C4-2B (cell line): Measurements from ENCODE around the gene GALNT16.

Source experiments
- H3K27ac ChIP-seq: fragments of 450-650 bp; 2 replicates; pipeline ENCODE4 v1.5.1; 2017
- CTCF ChIP-seq: fragments of 450-650 bp; conservative IDR thresholded peaks from 2 replicates; pipeline ENCODE4 v1.5.1; 2017; ENCODE audit warnings: mild to moderate bottlenecking
- ZFX ChIP-seq: fragments of 450-650 bp; IDR thresholded peaks from 2 replicates; pipeline ENCODE4 v1.6.1; 2017

Gene GALNT16

GRCh38 chr14:69325646-69326265 is 65.8 kb downstream of the GALNT16 start:
- TF ChIP-seq ZFX (no peak), CTCF (no peak)
- H3K27ac ChIP-seq = no peak overlapping the region

GRCh38 chr14:69326611-69327010 is 66.7 kb downstream of the GALNT16 start:
- TF ChIP-seq CTCF = no peak
- no peak for TF ChIP-seq ZFX
- H3K27ac ChIP-seq = no peak overlapping the region

DNA sequence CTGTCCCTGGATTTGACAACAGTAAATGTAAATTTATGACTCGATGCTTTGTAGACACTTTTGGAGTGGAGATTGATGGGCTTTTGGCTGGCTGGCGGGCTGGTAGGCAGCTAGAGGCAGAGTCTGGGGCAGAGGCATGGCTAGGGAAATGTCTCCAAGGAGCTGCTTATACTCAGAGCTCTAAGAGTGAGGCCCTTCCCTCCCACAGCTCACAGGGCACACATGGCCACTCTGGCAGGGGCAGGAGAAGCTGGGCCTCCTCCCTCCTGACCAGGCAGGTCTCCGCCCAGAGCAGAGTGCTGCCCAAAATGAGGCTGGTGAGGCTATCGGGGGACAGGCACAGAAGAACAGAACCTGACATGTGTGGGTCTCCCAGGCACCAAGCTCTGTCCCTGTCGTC is 67.5 kb downstream of the GALNT16 start:
- no peak overlapping the region for H3K27ac ChIP-seq
- no peak for TF ChIP-seq CTCF
- TF ChIP-seq ZFX = no peak

DNA sequence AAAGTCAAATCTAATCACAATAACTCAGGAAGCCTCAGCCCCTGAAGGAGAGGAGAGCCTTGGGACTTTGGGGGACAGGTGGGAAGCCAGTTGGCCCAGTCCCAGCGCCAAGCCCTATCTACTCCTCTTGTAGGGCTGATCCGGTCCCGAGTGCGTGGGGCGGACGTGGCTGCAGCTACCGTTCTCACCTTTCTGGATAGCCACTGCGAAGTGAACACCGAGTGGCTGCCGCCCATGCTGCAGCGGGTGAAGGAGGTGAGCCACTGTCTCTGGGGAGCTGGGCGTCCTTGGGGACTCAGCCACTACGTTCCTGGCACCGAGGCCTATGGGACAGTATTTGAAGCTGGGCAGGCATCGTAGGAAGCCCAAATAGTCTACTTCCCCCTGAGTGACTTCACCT is 68.4 kb downstream of the GALNT16 start:
- H3K27ac ChIP-seq = no peak overlapping the region
- TF ChIP-seq ZFX (no peak), CTCF (no peak)

DNA sequence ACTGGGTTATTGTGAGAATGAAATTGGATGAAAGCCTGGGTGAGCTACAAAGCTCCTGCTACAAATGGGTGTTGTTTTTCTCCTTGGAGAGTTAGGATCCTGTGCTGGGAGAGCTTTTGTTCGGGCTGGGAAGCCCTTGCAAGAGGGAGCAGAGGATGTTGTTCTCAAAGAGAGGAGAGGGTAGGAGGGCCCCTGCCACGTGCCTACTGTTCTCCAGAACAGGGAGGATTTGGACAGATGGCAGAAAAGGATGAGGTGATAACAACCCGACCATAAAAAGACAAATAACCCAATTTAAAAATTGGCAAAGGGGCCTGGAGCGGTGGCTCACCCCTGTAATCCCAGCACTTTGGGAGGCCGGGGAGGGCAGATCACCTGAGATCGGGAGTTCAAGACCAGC is 68.8 kb downstream of the GALNT16 start:
- no peak for TF ChIP-seq ZFX
- TF ChIP-seq CTCF = no peak
- no peak overlapping the region for H3K27ac ChIP-seq

DNA sequence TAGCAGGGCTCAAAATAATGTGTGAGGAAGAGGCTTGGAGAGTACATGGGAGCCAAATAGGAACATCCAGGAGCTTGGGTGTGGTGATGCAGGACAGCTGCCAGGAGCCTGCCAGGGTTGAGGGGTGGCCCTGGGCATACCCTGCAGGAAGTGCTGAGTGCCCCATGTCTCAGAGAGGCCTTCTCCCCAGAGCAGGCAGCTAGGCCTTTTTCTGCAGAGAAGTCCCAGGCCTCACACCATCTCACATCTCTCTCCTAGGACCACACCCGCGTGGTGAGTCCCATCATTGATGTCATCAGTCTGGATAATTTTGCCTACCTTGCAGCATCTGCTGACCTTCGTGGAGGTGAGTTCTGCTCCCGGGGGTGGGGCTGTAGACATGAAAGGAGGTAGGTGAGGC is 71.2 kb downstream of the GALNT16 start:
- no peak overlapping the region for H3K27ac ChIP-seq
- TF ChIP-seq CTCF (no peak), ZFX (no peak)

DNA sequence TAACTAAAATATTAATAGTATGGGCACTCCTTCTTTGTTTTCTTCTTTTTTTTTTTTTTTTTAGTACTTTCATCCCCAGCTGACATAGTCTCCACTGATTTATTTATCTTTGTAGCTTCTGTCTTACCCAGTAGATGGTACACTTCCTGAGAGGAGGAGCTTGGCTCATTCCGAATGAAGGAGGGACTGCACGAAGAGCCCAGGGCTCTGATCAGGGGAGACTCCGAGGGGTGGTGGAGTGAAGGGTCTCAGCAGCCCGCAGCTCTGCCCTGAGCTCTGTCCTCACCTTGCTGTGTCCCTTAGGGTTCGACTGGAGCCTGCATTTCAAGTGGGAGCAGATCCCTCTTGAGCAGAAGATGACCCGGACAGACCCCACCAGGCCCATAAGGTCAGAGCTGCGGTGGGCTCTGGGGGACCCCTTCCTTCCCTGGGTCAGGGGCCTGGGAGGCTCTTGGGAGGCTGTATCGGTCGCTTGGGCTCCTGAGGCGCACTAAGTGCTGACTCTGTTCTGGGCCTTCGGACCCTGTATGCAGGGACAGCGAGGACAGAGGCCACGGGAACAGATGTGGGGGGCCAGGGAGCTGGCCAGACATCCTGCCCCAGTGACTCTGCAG is 72.9 kb downstream of the GALNT16 start:
- no peak overlapping the region for H3K27ac ChIP-seq
- TF ChIP-seq CTCF = no peak
- no peak for TF ChIP-seq ZFX
